AG08395 (cell line): Measurements from ENCODE around the gene PRM2.
A peak's percentile ranks its signal among the peaks of the same experiment; 100 is the strongest.
"Not testable (repeated sequence)": the region's sequence is repeated elsewhere in the genome, so short reads cannot be mapped to it uniquely, and the experiment has no call there.

Experiments used
- DNase-seq: peaks from one replicate; pipeline ENCODE4 v3.0.0; 2012; ENCODE audit warnings: mixed read lengths, low spot score

The PRM2 gene

DNA sequence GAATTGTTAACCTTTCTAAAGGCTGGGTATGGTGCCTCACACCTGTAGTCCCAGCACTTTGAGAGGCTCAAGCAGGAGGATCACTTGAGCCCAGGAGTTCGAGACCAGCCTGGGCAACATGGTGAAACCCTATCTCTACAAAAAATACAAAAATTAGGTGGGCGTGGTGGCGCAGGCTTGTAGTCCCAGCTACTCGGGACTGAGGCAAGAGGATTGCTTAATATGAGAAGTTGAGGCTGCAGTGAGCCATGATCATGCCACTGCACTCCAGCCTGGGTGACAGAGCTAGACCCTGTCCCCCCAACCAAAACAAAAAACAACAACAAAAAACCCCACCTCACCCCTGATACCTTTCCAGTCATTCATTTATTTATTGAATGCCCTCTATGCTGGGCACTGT lies 13.4 kb upstream of the PRM2 start:
- not testable (repeated sequence) for DNase-seq

DNA sequence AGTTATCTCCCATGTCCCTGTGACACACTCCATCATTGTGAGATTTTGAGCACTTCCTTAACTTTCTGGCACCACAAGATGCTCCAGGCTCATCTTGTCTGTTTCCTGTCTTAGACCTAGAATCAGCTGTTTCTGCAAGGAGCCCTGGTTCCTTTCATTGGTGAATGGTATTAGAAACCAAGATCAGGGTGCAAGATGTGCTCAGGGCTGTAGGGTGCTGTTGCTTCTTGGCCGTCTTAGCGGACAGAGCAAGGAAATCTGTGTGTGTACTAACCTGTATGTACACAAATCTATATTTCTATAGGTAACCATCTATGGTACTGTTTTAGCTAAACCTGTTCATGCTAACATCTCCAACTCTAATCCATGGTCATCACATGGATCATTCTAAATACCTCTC lies 12.9 kb upstream of the PRM2 start:
- DNase-seq = no peak

- DNase-seq = no peak
Measured at GRCh38 chr16:11285842-11286241, 9.6 kb upstream of the PRM2 start.

- peak; percentile 22 for DNase-seq
Measured at GRCh38 chr16:11283820-11284248, 7.6 kb upstream of the PRM2 start.

GRCh38 chr16:11280616-11281522 lies 4.6 kb upstream of the PRM2 start, which contains the start of gene PRM1:
Gene PRM1, minus strand, starts transcription at chr16:11281330. Its CDS starts 92 bp downstream, at chr16:11281238.
- no peak for DNase-seq

DNA sequence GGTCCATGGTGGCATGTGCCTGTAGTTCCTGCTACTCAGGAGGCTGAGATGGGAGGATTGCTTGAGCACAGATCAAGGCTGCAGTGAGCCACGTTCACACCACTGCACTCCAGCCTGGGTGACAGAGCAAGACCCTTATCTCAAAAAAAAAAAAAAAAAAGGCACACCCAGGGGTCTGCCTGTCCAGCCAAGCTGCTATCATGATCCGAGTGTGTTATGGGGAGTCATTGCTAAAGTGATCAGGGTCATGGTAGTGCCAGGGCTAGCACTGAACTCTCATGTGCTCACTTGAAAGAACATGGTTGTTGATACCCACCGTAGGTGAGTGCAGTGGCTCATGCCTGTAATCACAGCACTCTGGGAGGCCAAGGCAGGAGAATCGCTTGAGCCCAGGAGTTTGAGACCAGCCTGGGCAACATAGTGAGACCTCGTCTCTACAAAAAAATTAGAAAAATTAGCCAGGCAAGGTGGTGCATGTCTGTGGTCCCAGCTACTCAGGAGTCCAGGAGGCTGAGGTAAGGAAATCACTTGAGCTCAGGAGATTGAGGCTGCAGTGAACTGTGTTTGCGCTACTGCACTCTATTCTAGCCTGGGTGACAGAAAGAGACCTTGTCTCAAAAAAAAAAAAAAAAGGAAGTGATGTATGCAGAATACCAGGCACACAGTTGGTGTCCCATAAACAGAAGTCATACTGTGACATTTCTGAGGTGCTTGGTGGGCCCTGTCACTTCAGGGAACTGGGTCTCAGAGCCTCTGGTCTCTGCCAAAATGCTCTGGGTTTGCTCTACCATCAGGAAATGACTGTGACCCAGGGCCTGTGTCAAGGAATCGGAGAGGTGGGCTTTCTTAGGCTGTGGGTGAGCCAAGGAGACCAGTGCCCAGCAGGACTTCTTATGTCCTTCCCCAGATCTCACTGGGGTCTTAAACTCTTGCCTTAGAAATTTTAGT lies 2.7 kb upstream of the PRM2 start:
- no peak for DNase-seq

DNA sequence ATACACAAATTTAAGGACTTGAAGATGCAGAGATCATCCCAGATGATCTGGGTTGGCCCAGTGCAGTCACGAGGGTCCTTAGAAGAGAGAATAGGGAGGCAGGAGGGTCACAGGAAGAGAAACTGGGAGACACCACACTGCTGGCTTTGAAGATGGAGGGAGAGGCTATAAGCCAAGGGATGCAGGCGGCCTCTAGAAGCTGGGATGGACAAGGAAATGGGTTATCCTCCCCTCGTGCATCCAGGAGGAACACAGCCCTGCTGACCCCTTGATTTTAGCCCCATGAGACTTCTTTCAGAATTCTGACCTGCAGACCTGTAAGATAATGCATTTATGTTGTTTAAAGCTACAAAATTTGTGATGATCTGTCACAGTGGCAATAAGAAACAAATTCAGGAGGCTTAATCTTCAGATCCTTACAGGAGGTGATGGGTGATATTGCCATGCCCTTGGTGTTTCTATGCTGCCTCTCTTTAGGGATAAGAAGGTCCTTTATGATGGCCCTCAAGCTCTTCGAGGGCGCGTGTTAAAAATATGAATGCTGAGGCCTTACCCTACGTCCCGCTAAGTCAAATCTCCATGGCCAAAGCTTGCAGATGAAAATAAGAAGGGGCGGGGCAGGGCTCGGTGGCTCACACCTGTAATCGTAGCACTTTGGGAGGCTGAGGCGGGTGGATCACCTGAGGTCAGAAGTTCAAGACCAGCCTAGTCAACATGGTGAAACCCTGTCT lies 1.5 kb upstream of the PRM2 start:
- DNase-seq = no peak

GRCh38 chr16:11276896-11277593 lies 765 bp upstream of the PRM2 start:
- no peak for DNase-seq

GRCh38 chr16:11274964-11275363 lies 1.3 kb downstream of the PRM2 start:
- DNase-seq = no peak

DNA sequence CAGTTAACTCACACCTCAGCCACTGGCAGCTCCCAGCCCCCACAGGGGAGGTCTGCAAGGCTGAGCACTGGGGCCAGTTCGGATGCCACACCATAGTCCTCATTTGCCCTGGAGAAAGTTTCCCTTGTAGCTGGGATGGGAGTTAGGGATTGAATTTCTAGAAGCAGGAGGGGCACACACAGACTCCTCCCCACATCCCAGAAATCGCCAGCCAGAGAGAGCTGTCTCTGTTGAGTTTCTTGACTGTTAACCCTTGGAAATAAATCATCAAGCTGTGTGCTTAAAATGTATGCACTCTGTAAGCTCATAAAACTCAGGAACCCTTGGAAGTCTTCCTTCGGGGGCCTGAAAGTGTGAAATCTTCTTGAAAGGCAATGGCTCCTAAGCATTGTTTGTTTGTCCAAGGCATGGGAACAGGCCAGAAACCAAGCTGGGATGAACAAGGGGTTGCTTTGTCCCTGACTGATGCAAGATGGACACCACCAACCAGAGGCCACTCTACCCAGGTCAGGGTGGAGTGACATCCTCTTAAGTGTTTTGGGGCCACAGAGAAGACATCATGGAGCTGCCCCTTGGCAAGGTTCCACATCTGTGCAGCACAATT lies 2.5 kb downstream of the PRM2 start:
- no peak for DNase-seq

DNA sequence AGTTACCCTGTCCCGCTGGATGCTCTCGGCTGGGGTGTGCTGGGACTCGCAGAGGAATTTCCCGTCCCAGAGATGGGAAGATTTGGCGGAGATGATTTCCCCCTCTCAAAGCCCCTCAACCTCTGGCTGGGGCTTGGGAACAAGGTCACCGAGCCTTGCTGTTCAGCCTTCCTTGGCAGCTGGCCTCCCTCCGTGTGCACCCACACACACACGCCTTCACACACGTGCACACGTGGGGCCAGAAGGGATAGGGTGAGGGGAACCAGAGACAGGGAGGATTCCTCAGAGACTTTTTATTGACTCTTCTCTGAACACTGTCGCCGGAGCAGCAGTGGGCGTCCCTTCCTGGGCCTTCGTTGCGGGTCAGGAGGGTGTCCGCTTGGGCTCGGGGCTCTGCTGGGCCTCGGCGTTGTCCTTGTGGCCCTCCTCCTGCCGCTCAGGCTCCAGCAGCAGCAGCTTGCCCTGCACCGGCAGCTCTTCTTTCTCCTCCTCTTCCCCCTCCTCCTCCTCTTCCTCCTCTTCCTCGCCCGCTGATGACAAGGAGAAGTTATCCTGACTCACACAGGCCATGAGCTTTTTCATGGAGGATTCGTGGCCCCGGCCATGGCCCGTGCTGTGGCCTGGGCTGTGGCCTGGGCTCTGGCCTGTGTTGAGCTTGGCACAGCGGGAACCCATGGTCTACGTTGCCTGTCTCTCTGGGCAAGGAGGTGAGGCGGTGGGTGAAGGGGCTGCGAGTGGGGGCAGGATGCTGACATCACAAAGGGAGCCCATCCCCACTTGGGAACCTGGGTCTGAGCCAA lies 3.2 kb downstream of the PRM2 start, which contains the start of gene PRM3:
PRM3 (minus strand) TSS at position 709 of the 800 bp plus-strand sequence; CDS start at position 675, 34 bp downstream.
- no peak for DNase-seq

DNA sequence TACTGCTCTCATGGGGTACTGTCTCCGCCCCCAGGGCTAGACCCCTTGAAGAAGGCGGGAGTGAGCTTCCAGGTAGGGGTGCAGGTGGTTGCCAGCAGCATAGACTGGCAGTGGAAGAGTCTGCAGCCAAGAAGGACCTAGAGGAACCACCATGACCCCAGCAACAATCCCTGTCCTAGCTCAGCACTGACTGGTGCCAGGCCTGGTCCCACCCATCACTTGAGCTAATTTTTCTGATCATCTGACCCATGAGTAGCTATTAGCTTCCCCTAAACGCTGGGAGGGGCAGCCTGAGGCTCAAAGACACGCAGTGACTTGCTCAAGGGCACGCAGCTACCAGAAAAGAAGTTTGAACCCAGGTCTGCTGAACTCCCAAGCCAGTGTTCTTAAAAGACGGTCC lies 3.8 kb downstream of the PRM2 start:
- no peak for DNase-seq

DNA sequence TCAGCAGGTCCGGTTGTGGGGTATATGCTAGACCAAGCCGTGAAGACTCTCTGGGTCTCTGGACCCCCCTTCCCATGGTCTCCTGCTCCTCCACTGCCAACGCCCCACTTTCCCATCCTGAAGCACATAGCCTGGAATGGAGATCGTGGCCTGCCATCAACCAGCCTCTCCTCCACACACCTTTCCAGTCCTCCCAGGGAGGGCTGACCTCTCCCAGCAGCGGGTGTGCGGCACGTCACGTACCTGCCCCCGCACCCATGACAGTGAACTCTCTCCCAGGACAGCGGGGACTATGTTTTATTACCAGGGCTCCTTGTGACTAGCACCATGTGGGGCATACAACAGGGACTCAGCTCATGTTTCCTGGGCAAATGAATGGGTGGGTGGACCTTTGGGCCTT lies 4.7 kb downstream of the PRM2 start:
- DNase-seq = no peak

DNA sequence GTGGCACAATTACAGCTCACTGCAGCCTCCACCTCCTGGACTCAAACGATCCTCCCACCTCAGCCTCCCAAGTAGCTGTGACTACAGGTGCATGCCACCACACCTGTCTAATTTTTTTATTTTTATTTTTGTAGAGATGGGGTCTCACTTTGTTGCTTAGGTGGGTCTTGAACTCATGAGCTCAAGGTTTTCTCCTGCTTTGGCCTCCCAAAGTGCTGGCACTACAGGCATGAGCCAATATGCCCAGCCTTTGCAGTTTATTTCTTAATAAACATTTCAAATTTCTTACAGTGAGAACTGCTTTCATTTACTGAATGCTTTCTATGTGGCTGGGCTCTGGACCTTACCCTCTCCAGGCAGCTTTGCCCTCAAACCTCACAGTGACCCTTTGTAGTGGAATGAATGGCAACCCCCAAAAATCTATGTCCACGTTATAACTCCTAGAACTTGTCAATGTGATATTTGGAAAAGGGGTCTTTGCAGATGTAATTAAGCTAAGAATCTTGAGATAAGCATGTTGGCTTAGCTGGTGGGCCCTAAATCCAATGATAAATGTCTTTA lies 5.6 kb downstream of the PRM2 start:
- DNase-seq = no peak

- DNase-seq = no peak
Measured at GRCh38 chr16:11268921-11269375, 7.3 kb downstream of the PRM2 start, which contains the start of gene TNP2. Gene TNP2, minus strand, starts transcription at chr16:11269325. Its CDS starts 63 bp downstream, at chr16:11269262.

GRCh38 chr16:11265124-11265523 lies 11.2 kb downstream of the PRM2 start:
- DNase-seq = no peak

GRCh38 chr16:11264155-11264832 lies 12.0 kb downstream of the PRM2 start:
- no peak for DNase-seq

GRCh38 chr16:11263737-11264136 lies 12.5 kb downstream of the PRM2 start:
- DNase-seq = no peak

- no peak for DNase-seq
Measured at GRCh38 chr16:11262915-11263314, 13.4 kb downstream of the PRM2 start.
